HEK293 (cell line): ENCODE results near the gene LTBP1.

ENCODE experiments used
- CTCF ChIP-seq: fragments of 450-650 bp; formaldehyde crosslinking; IDR thresholded peaks from 2 replicates; pipeline ENCODE4 v1.5.1; 2016; ENCODE audit warnings: missing biosample characterization, missing genetic modification characterization
- OVOL3 ChIP-seq: fragments of 450-650 bp; formaldehyde crosslinking; IDR thresholded peaks from 2 replicates; pipeline ENCODE4 v1.5.1; 2016; ENCODE audit warnings: missing biosample characterization, missing genetic modification characterization
- ZNF18 ChIP-seq: fragments of 450-650 bp; formaldehyde crosslinking; IDR thresholded peaks from 2 replicates; pipeline ENCODE4 v1.5.1; 2016; ENCODE audit warnings: missing biosample characterization, missing genetic modification characterization

GRCh38 chr2:33214436-33214835 is 267.7 kb downstream of the LTBP1 start:
- TF ChIP-seq OVOL3 (tag by site-specific recombination): no peak
- TF ChIP-seq CTCF (tag by site-specific recombination): no peak
- no peak for TF ChIP-seq ZNF18 (tag by site-specific recombination)
